Fibroblast of lung (primary cell): ENCODE measurements around the gene NAT16. TPM values are rescaled to one million over a fixed set of nuclear protein-coding genes. Genes with fewer than 3 reads are reported as not detected.

Experiments
- DNase-seq, 2 donors: peaks; one replicate each; pipeline versions ENCODE4 v3.0.0 to v3.0.0-alpha.2; 2010; ENCODE audit warnings: low read depth in 2 of 2
- H2AFZ ChIP-seq: 2 replicates; pipeline ENCODE4 v1.5.1; 2012; ENCODE audit warnings: low read length, control low read depth, inconsistent platforms
- H3K27ac ChIP-seq: 2 replicates; pipeline ENCODE4 v1.5.1; 2011; ENCODE audit warnings: low read length, control low read depth; ENCODE audit not compliant: insufficient read depth
- H3K27me3 ChIP-seq: 2 replicates; pipeline ENCODE4 v1.5.1; 2011; ENCODE audit warnings: mild to moderate bottlenecking, low read length; ENCODE audit not compliant: control insufficient read depth, insufficient read depth
- H3K36me3 ChIP-seq: 2 replicates; pipeline ENCODE4 v1.5.1; 2011; ENCODE audit warnings: low read length; ENCODE audit not compliant: control insufficient read depth, insufficient read depth
- H3K4me1 ChIP-seq: 2 replicates; pipeline ENCODE4 v1.5.1; 2011; ENCODE audit warnings: low read length; ENCODE audit not compliant: control insufficient read depth, insufficient read depth; ENCODE audit errors: extremely low read depth
- H3K4me2 ChIP-seq: 2 replicates; pipeline ENCODE4 v1.5.1; 2011; ENCODE audit warnings: low read length, control low read depth; ENCODE audit not compliant: insufficient read depth; ENCODE audit errors: extremely low read depth
- H3K4me3 ChIP-seq, 4 experiments: fragments of 200-600 bp in 1 of 4; sonication (generic) in 1 of 4; replicated peaks in 1 of 4; 2 replicates each; pipeline ENCODE4 v1.5.1; 2011 to 2016; ENCODE audit warnings: low read length in 4 of 4, low read depth in 3 of 4, mild to moderate bottlenecking in 3 of 4, control low read depth in 2 of 4, inconsistent platforms in 1 of 4, mixed read lengths in 1 of 4; ENCODE audit not compliant: insufficient read depth in 1 of 4; ENCODE audit errors: control extremely low read depth in 1 of 4
- H3K79me2 ChIP-seq: 2 replicates; pipeline ENCODE4 v1.5.1; 2012; ENCODE audit warnings: mild to moderate bottlenecking, low read length, inconsistent platforms; ENCODE audit not compliant: control insufficient read depth, insufficient read depth
- H3K9ac ChIP-seq: 2 replicates; pipeline ENCODE4 v1.5.1; 2011; ENCODE audit warnings: mild to moderate bottlenecking, low read length, control low read depth; ENCODE audit not compliant: insufficient read depth
- H3K9me3 ChIP-seq: 2 replicates; pipeline ENCODE4 v1.5.1; 2012; ENCODE audit warnings: low read depth, low read length; ENCODE audit not compliant: control insufficient read depth, insufficient read depth
- H4K20me1 ChIP-seq: 2 replicates; pipeline ENCODE4 v1.5.1; 2011; ENCODE audit warnings: low read length; ENCODE audit not compliant: control insufficient read depth, insufficient read depth; ENCODE audit errors: extremely low read depth
- EZH2 ChIP-seq: IDR thresholded peaks from 2 replicates; pipeline ENCODE4 v1.5.1; 2012; ENCODE audit warnings: low read length, control low read depth, mild to moderate bottlenecking; ENCODE audit errors: missing control alignments
- polyA plus RNA-seq, 2 donors: library from polyadenylated mRNA; depleted of rRNA in 1 of 2; stranded (reverse) in 1 of 2; unstranded in 1 of 2; fragments of >200 nt; gene quantifications; 2 replicates each; pipeline ENCODE4 v1.2.1, GENCODE V29; 2011 to 2012; ENCODE audit warnings: missing spikeins in 1 of 2
- total RNA-seq: library from RNA; depleted of rRNA; stranded (reverse); fragments of >200 nt; gene quantifications from 2 replicates; pipeline ENCODE4 v1.2.1, GENCODE V29; 2014
- TF ChIP-seq, protein P1 (sequence below), 2 donors: IDR thresholded peaks in 1 of 2; conservative IDR thresholded peaks in 1 of 2; 1 replicate in 1 of 2; 2 replicates in 1 of 2; pipeline ENCODE4 v1.5.1; 2011 to 2012; ENCODE audit warnings: low read length in 2 of 2, control low read depth in 1 of 2, inconsistent platforms in 1 of 2, low read depth in 1 of 2, mild to moderate bottlenecking in 1 of 2

Gene NAT16
- total and polyA plus RNA-seq, 2 donors (not counting 1 experiment from before 2014, with no cell fraction given), result not detected

DNA sequence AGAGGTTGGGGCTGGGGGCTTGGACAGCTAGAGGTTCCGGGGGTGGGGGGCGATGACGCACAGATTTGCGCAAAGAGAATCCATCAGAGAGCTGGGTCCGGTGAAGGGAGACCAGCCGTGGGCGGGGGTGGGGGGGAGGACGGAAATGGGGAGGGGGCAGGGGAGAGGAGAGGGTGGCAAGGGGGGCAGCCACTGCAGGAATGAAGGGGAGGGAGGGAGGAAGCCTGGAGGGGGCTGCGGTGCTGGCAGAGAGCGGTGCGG lies 13.5 kb downstream of the NAT16 start:
- no peak for DNase-seq
- no peak overlapping the region for H3K4me3 ChIP-seq
- H3K79me2 ChIP-seq, result no peaks in the 10 kb centered on the region
- no peak overlapping the region for H3K27ac ChIP-seq
- TF ChIP-seq, protein P1, sequence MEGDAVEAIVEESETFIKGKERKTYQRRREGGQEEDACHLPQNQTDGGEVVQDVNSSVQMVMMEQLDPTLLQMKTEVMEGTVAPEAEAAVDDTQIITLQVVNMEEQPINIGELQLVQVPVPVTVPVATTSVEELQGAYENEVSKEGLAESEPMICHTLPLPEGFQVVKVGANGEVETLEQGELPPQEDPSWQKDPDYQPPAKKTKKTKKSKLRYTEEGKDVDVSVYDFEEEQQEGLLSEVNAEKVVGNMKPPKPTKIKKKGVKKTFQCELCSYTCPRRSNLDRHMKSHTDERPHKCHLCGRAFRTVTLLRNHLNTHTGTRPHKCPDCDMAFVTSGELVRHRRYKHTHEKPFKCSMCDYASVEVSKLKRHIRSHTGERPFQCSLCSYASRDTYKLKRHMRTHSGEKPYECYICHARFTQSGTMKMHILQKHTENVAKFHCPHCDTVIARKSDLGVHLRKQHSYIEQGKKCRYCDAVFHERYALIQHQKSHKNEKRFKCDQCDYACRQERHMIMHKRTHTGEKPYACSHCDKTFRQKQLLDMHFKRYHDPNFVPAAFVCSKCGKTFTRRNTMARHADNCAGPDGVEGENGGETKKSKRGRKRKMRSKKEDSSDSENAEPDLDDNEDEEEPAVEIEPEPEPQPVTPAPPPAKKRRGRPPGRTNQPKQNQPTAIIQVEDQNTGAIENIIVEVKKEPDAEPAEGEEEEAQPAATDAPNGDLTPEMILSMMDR (conservative IDR thresholded peaks at IDR 0.05 in 1 of 2, IDR thresholded peaks at IDR 0.05 in 1 of 2; ENCODE audit: low read depth in 1 of 2, low read length in 2 of 2), result no peak
- TF ChIP-seq EZH2, result no peak
- no peaks in the 10 kb centered on the region for H3K9me3 ChIP-seq
- no peak overlapping the region for H3K9ac ChIP-seq
- H3K4me2 ChIP-seq, result no peak overlapping the region
- H4K20me1 ChIP-seq, result peaks cover 2% of the 10 kb centered on the region
- H3K27me3 ChIP-seq, result peaks cover 45% of the 10 kb centered on the region
- H3K4me1 ChIP-seq, result peaks cover 20% of the 10 kb centered on the region
- no peaks in the 10 kb centered on the region for H3K36me3 ChIP-seq
- no peak overlapping the region for H2AFZ ChIP-seq

GRCh38 chr7:101165958-101166647 lies 14.0 kb downstream of the NAT16 start:
- Histone ChIP-seq H3K4me1 (peaks cover 20% of the 10 kb centered on the region), H3K79me2 (no peaks in the 10 kb centered on the region), H3K27me3 (peaks cover 40% of the 10 kb centered on the region), H4K20me1 (peaks cover 2% of the 10 kb centered on the region), H3K36me3 (no peaks in the 10 kb centered on the region), H3K4me3 (peak overlapping the region; percentile 16 to 51 (median 30)), H2AFZ (no peak overlapping the region), H3K27ac (no peak overlapping the region), H3K9me3 (no peaks in the 10 kb centered on the region), H3K9ac (peak overlapping the region; percentile 16), H3K4me2 (peak overlapping the region; percentile 71)
- DNase-seq, result no peak
- peak; percentile 78 for TF ChIP-seq EZH2
- TF ChIP-seq, protein P1 (conservative IDR thresholded peaks at IDR 0.05 in 1 of 2, IDR thresholded peaks at IDR 0.05 in 1 of 2; ENCODE audit: low read depth in 1 of 2, low read length in 2 of 2), result no peak

- peaks cover 2% of the 10 kb centered on the region for H3K36me3 ChIP-seq
- peaks cover 32% of the 10 kb centered on the region for H3K27me3 ChIP-seq
- DNase-seq, result peak; percentile 89 to 92
- H3K9ac ChIP-seq, result peak within 1 kb of the TSS; percentile 16
- peak within 1 kb of the TSS; percentile 85 for H3K4me2 ChIP-seq
- H3K9me3 ChIP-seq, result no peaks in the 10 kb centered on the region
- H3K4me1 ChIP-seq, result peaks cover 20% of the 10 kb centered on the region
- no peaks in the 10 kb centered on the region for H3K79me2 ChIP-seq
- H3K27ac ChIP-seq, result no peak within 1 kb of the TSS
- peaks cover 2% of the 10 kb centered on the region for H4K20me1 ChIP-seq
- peak within 1 kb of the TSS; percentile 16 to 51 (median 30) for H3K4me3 ChIP-seq
- TF ChIP-seq, protein P1 (conservative IDR thresholded peaks at IDR 0.05 in 1 of 2, IDR thresholded peaks at IDR 0.05 in 1 of 2; ENCODE audit: low read depth in 1 of 2, low read length in 2 of 2), result no peak
- no peak for TF ChIP-seq EZH2
- no peak within 1 kb of the TSS for H2AFZ ChIP-seq
Measured at GRCh38 chr7:101165075-101165957, 14.8 kb downstream of the NAT16 start, which contains the start of gene VGF. Gene VGF (minus strand): TSS chr7:101165569. CDS start chr7:101164843, 726 bp downstream.
